HG03108 (cell line): ENCODE results near the gene ABCA3.

ENCODE experiments used
- ATAC-seq: cut with Tn5 transposase; IDR thresholded peaks from one replicate; pipeline ENCODE4 v1.9.1; 2021; ENCODE audit warnings: moderate library complexity; ENCODE audit not compliant: unreplicated experiment

The ABCA3 gene

GRCh38 chr16:2237102-2237482 lies 103.4 kb downstream of the ABCA3 start:
- ATAC-seq: no peak

GRCh38 chr16:2236337-2237101 lies 104.0 kb downstream of the ABCA3 start, which contains the start of gene DNASE1L2:
Gene DNASE1L2 (plus strand): TSS chr16:2236444. CDS start chr16:2236817, 373 bp downstream.
- no peak for ATAC-seq

- ATAC-seq: no peak
Observed at GRCh38 chr16:2235695-2236336, 104.7 kb downstream of the ABCA3 start.

DNA sequence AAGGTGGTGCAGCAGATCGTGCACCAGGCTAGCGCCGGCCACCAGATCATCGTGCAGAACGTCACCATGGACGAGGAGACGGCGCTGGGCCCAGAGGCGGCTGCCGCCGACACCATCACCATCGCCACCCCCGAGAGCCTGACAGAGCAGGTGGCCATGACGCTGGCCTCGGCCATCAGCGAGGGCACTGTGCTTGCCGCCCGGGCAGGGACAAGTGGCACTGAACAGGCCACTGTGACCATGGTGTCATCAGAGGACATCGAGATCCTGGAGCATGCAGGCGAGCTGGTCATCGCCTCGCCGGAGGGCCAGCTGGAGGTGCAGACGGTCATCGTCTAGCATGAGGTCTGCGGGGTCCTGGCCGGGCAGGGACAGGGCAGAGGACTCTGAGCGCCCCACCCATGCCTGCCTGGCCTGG lies 105.3 kb downstream of the ABCA3 start:
- ATAC-seq: no peak

DNA sequence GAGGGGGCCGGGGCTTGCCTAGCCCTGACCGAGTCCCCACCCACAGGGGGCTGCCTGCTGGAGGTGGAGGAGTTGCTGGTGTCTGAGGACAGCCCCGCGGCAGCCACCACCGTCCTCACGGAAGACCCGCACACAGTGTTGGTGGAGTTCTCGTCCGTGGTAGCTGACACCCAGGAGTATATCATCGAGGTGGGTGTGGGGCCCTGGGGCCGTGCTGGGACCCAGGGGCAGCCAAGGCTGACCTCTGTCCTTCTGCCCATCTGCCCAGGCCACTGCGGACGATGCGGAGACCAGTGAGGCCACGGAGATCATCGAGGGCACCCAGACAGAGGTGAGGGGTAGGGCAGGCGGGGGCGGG lies 105.7 kb downstream of the ABCA3 start:
- ATAC-seq: no peak

- no peak for ATAC-seq
Observed at GRCh38 chr16:2233872-2234812, 106.4 kb downstream of the ABCA3 start.

DNA sequence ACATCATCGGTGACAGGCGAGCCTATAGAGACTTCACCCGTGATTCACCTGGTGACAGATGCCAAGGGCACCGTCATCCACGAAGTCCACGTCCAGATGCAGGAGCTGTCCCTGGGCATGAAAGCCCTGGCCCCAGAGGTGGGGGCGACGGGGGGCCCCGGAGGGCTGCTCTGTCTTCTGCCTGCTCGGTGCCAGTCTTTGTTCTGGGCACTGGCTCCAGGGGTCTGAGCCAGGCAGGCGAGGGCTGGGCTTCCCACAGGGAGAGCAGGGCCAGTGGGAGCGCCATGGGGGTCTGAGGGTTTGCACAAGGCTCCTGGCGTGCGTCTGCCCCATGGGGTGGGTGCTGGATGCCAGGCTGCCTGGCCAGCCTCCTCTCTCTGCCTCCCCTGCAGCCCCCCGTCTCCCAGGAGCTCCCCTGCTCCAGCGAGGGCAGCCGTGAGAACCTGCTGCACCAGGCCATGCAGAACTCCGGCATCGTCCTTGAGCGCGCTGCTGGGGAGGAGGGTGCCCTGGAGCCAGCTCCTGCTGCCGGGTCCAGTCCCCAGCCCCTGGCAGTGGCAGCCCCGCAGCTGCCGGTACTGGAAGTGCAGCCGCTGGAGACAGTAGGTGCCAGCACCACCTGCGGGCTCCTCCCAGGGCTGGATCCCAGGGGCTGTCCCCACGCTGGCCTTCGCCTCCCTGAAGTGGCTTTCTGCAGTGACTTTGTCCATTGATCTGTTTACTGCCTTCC lies 107.3 kb downstream of the ABCA3 start:
- ATAC-seq: no peak

- ATAC-seq: no peak
Observed at GRCh38 chr16:2232094-2232990, 108.2 kb downstream of the ABCA3 start.

DNA sequence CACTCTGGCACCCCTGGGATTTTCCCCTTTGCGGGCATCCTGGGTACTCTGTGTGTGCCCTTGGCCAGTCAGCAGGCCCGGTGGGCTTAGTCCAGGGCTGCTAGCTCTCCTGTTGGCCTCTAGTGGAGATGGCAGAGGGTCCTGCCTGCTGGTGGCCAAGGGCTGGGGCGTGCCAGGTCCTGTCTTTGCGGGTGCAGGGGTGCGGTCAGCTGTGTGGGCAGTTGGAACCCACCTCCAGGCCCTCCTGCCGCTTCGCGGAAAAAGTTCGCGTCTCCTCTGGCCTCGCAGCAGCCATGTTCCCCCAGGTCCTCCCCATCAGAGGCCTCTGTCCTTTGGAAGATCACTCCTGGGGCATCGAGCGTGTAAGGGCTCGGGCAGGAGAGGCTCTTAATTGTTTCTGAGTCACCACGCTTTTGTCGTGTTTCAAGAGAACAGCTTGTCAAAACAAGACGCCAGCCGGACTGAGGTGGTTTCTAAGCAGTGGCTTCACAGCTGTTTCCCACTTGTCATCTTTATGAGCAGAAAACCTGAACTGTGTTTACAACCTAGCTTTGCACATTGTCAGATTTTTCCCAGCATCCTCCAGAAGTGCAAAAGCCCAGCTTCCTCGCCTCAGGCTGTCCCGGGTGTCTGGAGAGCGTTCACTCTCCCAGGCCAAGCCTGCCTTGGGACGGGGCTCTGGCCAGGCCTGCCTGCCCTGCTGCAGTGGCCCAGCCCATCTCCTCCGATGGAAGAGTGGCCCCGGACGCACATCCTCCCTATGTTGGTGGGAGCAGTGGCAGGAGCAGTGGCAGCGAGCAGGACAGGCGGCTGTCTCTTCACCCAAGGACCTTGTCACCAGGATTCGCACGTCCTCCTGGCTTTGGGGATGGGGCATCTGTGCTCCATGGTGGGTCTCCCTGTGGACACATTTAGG lies 109.3 kb downstream of the ABCA3 start:
- ATAC-seq: no peak

GRCh38 chr16:2230376-2230775 lies 110.2 kb downstream of the ABCA3 start:
- ATAC-seq: no peak

DNA sequence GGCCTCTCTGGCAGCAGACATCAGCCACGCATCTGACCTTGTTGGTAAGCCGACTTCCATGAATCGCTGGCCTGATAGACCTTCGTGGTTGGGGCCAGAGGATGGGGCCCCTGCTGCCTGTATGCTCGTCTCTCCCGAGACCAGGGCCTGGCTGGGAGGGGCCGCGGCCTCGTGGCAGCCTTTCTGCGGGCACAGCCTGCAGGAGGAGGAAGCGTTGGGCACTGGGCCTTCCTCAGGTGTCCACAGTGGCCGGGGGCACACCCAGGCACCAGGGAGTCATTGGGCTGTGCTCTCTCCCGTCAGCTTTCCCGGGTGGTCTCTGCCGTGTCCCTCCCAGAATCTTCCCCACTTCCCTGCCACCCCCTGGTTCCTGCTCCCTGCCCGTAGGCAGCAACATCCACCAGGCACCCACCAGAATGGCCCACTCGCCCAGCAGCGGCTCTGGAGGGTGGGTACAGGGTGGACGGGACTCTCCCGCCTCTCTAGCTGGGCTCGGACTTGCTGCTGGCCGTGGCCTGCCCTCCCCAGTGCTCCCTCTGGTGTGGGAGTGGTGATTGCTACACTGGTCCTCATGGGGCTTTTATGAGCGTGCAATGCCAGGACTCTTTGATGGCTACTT lies 110.8 kb downstream of the ABCA3 start:
- no peak for ATAC-seq

- ATAC-seq: no peak
Observed at GRCh38 chr16:2229091-2229490, 111.4 kb downstream of the ABCA3 start.

GRCh38 chr16:2228161-2228824 lies 112.2 kb downstream of the ABCA3 start:
- no peak for ATAC-seq

DNA sequence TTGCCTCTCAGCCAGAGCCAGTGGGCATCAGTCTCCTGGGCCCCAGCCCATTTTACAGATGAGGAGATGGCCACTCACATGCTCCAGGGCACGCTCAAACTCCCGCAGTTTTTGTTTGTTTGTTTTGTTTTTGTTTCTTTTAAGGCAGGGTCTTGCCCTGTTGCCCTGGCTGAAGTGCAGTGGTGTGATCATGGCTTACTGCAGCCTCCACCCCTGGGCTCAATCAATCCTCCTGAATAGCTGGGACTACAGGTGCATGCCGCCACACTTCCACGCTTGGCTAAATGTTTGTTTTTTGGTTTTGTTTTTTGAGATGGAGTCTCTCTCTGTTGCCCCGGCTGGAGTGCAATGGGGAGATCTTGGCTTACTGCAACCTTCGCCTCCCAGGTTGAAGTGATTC lies 113.6 kb downstream of the ABCA3 start:
- no peak for ATAC-seq

DNA sequence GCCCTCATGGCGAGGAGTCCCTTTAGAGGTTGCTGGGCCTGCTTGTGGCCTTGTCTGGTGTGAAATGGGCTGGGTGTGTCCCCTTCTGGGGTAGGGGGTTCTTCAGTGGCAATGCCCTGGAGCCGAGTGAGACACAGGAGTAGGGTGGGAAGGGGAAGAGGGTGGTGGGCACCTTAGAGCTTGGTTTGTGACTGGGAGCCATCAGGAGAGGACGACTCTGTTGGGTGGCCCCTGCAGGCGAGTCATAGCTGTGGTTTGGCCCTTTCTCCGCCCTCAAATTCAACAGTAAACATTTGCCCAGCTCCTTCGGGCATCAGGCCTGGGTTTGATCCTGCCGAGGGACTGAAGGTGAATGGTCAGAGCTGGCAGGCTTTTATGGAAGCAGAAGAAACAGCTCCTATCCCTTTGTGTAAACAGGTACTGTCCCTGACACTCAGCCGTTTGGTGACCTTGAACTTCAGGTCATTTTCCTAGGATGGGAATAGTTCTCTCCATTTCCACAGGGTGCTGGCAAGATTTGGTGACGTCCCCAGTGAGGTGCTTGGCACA lies 114.2 kb downstream of the ABCA3 start:
- no peak for ATAC-seq
